Measurements from ENCODE around the gene PCSK6.
A peak's percentile ranks its signal among the peaks of the same experiment; 100 is the strongest.

Gene PCSK6

DNA sequence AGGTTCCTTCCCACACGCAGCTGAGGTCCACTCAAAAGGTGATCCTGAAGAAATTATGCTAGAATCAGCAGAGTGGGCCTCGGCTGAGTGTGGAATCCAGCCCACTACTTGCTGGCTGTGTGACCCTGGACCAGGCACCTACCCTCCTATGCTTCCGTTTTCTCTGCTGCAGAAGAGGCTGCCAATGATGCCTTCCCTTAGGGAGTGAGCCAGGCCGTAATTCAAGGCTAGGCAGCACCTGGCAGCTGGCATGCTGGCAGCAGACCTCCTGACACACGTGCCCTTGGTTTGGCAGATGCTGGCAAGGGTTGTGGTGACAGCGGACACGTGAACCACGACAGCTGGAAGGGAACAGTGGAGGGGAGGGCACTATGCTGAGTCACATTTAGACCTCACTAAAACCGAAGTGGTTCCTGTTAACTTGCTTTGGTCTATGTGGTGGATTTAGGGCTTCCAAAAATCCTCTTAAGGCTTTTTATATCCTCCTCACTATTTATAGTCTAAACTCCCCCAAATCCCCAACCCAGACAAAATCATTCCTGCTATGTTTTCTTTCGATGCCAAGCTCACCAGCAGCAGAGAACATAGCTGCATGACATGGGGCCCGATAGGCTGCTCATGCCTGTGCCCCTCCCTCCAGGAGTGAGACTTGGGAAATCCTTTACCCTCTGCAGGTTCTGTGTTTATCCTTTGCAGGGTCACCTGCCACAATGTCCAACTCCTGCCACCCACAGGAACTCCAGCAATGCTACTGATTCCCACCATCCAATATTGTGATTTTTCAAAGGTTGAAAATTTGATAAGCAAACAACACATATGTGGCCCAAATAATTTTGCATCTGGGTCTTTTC lies 10.6 kb upstream of the PCSK6 start:
- DNase-seq = peak in 11 of 56 donors; percentile 33 to 71 (median 52)

DNA sequence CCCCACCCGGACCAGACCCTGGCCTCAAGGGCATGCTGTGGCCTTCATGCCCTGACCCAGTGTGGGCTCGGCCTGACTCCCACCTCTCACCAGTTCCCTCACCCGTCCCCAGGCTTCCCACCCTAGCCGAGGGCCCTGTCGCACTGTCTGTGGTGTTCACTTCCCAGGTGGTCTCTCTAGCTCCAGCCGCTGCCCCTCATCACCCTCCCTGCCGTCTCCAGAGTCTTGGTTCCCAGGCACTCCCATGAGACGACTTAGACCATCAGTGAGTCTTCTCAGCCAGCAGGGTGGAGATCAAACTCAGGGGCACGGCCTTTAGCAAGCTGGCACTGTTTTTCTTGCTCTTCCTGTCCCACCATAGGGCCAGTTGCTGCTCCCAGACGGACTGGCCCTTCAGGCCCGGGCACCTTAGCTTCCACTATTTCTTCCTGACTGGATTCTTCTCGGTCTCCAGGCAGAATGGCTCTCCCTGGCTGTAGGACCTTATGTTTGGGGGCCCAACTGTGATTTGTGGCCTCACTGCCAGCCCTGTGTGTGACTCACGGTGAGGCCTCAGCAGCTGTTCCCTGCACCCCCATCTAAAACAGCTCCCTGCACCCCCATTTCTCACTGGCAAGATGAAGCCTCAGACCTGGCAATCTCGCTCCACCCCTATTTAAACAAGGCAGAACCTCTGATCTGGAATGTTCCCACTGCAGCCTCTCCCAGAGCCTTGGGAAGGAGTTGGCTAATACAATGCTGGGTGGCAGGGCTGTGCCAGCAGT lies 9.4 kb upstream of the PCSK6 start:
- DNase-seq = no peak

DNA sequence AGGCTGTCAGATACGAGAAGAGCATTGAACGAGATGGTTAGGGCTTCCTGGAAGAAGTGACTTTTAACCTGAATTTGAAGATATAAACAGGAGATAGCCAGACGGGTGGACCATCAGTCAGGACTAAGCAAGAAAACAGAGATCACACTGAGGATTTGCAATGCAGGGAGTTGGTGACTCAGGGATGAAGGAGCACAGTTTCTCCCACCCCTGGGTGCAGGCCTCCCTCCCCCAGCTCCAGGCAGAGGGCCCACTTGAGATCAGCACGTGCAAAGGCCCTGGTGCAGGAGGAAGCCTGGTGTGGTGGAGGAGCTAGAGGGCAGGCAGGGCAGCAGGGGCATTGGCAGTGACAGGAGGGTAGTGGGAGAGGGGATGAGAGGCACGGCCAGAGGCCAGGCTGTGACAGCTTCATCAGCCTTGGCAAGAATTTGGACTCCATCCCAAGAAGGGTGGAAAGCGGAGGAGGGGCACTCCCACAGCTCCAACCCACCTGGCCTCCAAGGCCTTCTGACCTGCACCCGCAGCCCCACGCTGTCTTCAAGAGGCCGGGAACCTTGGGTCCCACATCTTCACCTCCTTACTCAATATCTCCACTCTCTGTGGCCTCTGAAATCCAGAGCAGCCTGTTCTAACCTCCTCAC lies 8.7 kb upstream of the PCSK6 start:
- no peak for DNase-seq

GRCh38 chr15:101497484-101498034 lies 8.1 kb upstream of the PCSK6 start:
- no peak for DNase-seq

GRCh38 chr15:101497017-101497416 lies 7.5 kb upstream of the PCSK6 start:
- DNase-seq = no peak

DNA sequence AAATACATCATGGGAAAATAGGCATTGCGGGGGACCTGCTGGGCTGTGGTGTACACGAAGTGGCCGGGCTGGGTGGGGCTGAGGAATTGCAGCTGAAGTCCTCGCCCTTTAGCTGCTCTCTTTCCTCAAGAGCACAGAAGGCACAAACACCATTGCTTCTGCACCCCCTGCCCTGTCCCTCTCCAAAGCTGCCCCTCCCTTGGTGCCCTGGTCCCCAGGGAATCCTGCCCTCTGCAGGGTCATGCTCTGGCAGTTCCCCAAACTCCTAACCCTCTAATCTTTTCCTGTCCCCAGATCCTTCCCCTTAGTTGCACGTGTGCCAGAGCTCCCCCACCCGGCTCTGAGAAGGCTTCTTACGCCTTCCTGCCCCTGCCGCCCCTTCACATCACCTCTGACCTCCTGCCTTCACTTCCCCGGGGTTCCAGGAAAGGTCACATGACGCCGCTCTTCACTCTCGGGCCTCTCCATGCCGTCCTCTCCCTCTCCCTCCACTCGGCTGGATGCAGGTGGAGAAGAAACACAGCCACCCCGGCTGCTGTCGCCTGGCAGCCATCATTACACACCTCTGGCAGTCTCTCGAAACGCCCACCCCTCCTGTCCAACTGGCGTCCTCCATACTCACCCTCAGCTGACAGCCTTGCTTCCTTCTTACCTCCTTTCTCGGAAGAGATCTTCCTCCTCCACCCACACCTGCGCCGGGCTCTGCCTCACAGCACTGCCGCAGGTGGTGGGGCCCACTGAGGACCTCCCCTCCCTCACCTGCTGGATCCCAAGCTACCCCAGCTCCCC lies 6.9 kb upstream of the PCSK6 start:
- no peak for DNase-seq

DNA sequence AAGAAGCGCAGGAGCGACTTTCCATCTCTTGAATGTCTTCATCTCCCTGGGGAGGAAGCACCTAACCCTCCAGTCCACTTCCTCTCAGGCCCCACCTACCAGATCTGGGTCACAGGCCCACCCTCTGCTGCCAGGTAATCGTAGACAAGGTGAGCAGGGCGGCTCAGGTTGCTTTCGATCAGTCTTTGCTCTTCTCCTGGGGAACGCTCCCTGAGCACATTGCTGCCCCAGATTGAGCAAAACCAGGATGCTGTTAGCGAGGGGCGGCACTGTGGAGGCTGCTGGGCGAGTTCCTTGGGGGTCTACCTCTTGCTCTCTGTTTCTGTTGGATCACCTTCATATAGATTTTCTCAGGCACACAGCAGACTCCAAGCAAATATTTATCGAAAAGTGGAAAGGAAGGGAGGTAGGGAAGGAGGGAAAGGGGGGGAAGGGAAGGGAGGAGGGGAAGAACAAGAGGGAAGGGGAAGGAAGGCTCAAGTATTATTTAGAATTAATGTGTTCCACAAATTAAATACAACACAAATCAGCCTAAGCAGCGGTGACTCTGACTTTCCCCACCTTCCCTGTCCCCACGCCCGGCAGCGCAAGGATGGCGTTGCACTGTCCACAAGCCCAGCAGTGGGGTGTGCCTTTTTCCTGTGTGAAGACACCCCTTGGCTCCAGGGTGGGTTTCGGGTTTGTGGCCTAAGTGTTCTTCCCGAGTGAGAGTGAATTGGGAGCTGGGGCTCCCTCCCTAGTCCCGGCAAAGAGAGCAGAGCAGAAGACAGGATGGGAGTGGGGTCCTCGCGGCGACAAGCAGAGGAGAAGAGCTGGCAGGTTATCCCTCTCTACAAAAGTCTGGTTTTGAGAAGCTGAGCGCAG lies 6.1 kb upstream of the PCSK6 start:
- DNase-seq = no peak

GRCh38 chr15:101494251-101494796 lies 4.8 kb upstream of the PCSK6 start:
- DNase-seq = no peak

GRCh38 chr15:101492766-101493692 lies 3.5 kb upstream of the PCSK6 start:
- DNase-seq = peak in 14 of 56 donors; percentile 22 to 74 (median 50)

GRCh38 chr15:101491734-101492640 lies 2.5 kb upstream of the PCSK6 start:
- DNase-seq = no peak

GRCh38 chr15:101490922-101491733 lies 1.6 kb upstream of the PCSK6 start:
- DNase-seq = no peak

DNA sequence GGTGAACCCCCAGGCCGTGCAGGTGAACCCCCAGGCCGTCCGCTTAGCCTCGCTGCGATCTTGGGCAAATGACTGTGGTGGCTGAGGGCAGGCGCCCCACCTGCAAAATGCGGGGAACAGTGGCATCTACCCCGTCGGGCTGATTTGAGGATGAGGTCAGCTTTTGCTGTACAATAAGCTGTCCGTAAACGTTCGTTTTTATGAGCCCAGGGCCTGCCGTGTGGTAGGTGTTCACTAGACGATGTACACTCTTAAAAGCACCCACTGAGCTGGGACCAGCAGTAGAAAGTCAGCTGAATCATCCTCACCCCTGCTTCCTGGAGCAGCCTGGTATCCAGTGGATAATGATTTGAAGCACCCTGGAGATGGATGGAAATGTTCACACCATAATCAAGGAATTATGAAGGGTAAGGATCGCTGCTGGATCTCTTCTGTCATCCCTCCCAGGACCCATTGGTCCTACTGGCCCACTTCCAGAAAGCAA lies 943 bp upstream of the PCSK6 start:
- DNase-seq = no peak

- peak in 3 of 56 donors; percentile 42 to 72 (median 48) for DNase-seq
Observed at GRCh38 chr15:101489237-101489598, 289 bp downstream of the PCSK6 start.

DNA sequence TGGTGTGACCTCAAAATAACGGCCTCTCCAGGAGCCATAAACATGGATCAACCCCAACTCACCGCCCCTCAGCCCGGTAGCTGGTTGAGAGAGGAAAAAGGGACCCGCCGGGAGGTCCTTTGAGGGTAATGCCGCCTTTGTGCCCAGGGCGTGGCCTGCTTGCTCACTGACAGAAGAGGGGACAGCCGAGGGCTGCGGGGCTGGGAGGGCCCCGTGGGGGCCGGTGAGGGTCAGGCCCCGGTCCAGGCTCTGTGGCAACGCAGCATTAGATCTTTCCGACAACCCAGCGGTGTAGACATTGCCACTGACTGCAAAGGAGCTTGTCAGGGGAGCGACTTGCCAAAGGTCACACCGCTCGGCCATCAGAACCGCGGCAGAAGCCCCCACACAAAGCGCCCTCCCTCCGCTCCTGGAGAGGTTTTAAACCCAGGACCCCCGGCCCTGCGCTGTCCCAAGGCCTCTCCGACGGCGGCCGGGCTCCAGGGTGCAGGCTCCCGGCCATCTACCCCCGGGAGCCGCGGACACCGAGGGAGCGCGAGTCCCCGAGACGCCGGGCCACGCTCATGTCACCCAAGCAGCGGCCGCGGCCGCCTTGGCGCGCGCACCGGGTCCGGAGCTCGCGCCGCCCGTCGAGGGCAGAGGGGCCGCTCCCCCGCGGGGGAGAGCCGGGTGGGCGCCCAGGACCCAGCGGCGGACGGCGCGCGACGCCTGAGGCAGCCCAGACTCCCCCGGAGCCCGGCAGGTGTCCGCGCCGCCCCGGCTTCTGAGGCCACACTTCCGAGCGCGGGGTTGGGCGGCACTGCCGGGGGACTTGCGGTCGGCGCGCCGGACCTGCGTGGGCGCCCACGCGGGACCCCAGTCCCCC lies 975 bp downstream of the PCSK6 start:
- DNase-seq = no peak

All from amygdala (tissue), 56 donors.